Endothelial cell of umbilical vein (primary cell): ENCODE data around the gene NANOS1.

Experiments used
- CTCF ChIP-seq, 2 donors: IDR thresholded peaks; 1 replicate in 1 of 2; 2 replicates in 1 of 2; pipeline ENCODE4 v1.5.1; 2011; ENCODE audit warnings: low read length in 2 of 2, mild to moderate bottlenecking in 2 of 2, moderate library complexity in 2 of 2, control low read depth in 1 of 2, inconsistent platforms in 1 of 2, low read depth in 1 of 2; ENCODE audit not compliant: insufficient read depth in 1 of 2; ENCODE audit errors: extremely low read depth in 1 of 2
- MYC ChIP-seq: IDR thresholded peaks from one replicate; pipeline ENCODE4 v1.6.1; 2011; ENCODE audit warnings: mild to moderate bottlenecking, low read depth, low read length

- TF ChIP-seq CTCF (IDR thresholded peaks at IDR 0.05; ENCODE audit: extremely low read depth in 1 of 2, insufficient read depth in 1 of 2, low read depth in 1 of 2, low read length in 2 of 2) = no peak
- no peak for TF ChIP-seq MYC
Measured at GRCh38 chr10:119049361-119049760, 19.8 kb downstream of the NANOS1 start.
